ENCODE data around the gene TMEM258. TPM values are rescaled to one million over a fixed set of nuclear protein-coding genes. Genes with fewer than 3 reads are reported as not detected.

The TMEM258 gene
- total and polyA plus RNA-seq, 2 experiments from 2014 or later: 71.3 to 519 TPM

- Histone ChIP-seq H3K79me2 (replicated peaks; ENCODE audit: insufficient read depth) (no peaks in the 10 kb centered on the region), H3K9me2 (ENCODE audit: insufficient read depth) (no peaks in the 10 kb centered on the region)
Observed at GRCh38 chr11:61754534-61755482, 37.6 kb downstream of the TMEM258 start.

More at GRCh38 chr11:61754534-61755482, 37.6 kb downstream of the TMEM258 start:
- Mint-ChIP-seq H3K27ac (no peak overlapping the region), H3K4me3 (no peak overlapping the region), H3K4me1 (peaks cover 26% of the 10 kb centered on the region), H3K27me3 (ENCODE audit: insufficient read depth, low read depth, poor library complexity) (peaks cover 33% of the 10 kb centered on the region), H3K9me3 (no peaks in the 10 kb centered on the region), H3K36me3 (ENCODE audit: low read depth) (no peaks in the 10 kb centered on the region; the same call in 2 of the 3 replicates)
- H3K4me3 ChIP-seq: no peak overlapping the region
- DNase-seq (ENCODE audit: low spot score) (no peak), ATAC-seq (no peak)
- peaks cover 15% of the 10 kb centered on the region for H3K4me1 ChIP-seq (ENCODE audit: insufficient read depth)
- H3F3A ChIP-seq (replicated peaks; ENCODE audit: low read depth): peaks cover 4% of the 10 kb centered on the region; the same call in 1 of the 2 replicates
- H3K4me2 ChIP-seq: no peak overlapping the region
- peaks cover 3% of the 10 kb centered on the region; the same call in 1 of the 2 replicates for H4K20me1 ChIP-seq (replicated peaks; ENCODE audit: insufficient read depth)
- TF ChIP-seq POLR2AphosphoS5 (IDR thresholded peaks at IDR 0.05; ENCODE audit: low read depth) (no peak), CREB1 (CRISPR knock-in tag; IDR thresholded peaks at IDR 0.05; ENCODE audit: low read depth) (no peak), REST (IDR thresholded peaks at IDR 0.05; ENCODE audit: unreplicated experiment) (no peak), EZH2 (IDR thresholded peaks at IDR 0.05; ENCODE audit: low read depth, unreplicated experiment) (no peak), CTCF (conservative IDR thresholded peaks at IDR 0.05; ENCODE audit: low read depth in 2 of 2) (no peak), JUNB (IDR thresholded peaks at IDR 0.05; ENCODE audit: unreplicated experiment) (no peak), EZH2phosphoT487 (IDR thresholded peaks at IDR 0.05; ENCODE audit: unreplicated experiment) (no peak), ZNF462 (CRISPR knock-in tag; IDR thresholded peaks at IDR 0.05) (no peak), ETS1 (IDR thresholded peaks at IDR 0.05) (no peak), ZNF114 (CRISPR knock-in tag; IDR thresholded peaks at IDR 0.05) (no peak), STAT1 (IDR thresholded peaks at IDR 0.05; ENCODE audit: unreplicated experiment) (no peak), ZNF331 (CRISPR knock-in tag; IDR thresholded peaks at IDR 0.05; ENCODE audit: low read depth) (no peak), NANOG (IDR thresholded peaks at IDR 0.05; ENCODE audit: borderline replicate concordance) (no peak)
- H2AFZ ChIP-seq: no peak overlapping the region
- H3K27me3 ChIP-seq (ENCODE audit: insufficient read depth): peaks cover 32% of the 10 kb centered on the region
- H3K27ac ChIP-seq (ENCODE audit: low read depth): no peak overlapping the region
- no peaks in the 10 kb centered on the region for H3K36me3 ChIP-seq (ENCODE audit: insufficient read depth)

Measured in GM23338 (cell line).